Measurements from ENCODE around the gene GNPTG.

The GNPTG gene

DNA sequence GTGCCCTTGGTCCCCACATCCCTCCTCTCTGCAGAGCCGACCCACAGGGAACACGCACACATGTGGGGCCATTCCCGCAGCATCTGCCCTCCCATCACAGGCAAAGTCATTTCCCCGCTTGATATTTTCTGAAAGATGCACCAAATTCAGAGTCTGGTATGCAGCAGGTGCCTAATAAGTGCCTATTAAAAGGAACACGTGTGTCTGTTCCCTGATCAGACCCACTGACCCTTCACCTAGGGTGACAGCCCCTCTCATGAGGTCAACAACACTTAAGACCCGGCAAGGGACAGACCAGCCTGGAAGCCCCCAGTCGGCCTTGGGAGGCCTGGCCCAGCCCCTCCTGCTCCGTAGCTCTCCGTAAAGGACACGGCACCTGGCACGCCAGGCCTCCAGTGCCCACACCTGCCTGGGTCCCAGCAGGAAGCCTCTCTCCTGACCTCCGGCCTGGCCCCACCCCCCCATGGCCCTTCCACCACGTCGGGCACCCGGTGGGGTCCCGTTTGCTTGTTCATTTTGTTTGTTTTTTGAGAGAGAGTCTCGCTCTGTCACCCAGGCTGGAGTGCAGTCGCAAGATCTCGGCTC is 42.7 kb downstream of the GNPTG start:
- no peak for DNase-seq (ENCODE audit: low spot score)

DNA sequence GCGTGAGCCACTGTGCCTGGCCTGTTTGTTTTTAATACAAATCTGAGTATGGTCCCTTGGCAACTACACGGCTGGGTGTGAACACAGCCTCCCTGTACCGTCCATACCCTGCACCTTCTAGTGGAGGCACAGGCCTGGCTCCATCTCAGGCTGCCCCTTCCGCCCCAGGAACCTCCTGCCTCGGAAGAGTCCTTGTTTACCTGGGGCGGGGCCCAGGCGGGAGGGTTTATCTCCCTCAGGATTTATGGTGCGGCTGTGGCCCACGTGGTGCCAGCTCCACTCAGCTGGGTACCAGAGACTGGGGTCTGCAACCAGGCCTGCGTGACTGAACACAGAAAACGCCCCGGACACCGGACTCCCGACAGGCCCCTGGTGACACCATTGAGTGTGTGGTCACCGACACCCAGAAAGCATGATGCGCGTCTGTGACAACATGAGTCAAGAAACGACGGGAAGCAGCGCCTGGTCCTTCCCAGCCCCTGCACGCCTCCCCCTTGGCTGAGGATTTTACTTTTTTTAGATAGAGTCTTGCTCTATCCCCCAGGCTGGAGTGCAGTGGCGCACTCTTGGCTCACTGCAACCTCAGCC is 43.8 kb downstream of the GNPTG start:
- DNase-seq (ENCODE audit: low spot score), result no peak

DNA sequence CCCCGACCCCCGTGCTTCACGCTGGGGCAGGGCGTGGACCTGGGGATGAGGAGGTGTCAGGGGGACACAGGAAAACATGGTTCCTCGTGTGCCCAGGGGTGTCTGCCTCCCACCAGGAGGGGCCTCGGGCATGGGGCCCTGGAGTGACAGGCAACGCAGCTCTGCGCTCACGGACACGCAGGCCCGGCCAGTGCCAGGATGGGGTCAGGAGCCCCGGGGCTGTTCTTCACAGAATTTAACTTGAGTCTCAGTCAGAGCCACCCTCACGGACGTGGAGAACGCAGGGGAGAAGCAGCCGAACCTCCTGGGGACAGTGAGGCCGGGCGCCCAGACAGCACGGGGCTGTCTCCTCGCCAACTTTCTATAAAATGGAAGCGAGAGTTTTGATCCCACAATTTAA is 46.0 kb downstream of the GNPTG start:
- no peak for DNase-seq (ENCODE audit: low spot score)

DNA sequence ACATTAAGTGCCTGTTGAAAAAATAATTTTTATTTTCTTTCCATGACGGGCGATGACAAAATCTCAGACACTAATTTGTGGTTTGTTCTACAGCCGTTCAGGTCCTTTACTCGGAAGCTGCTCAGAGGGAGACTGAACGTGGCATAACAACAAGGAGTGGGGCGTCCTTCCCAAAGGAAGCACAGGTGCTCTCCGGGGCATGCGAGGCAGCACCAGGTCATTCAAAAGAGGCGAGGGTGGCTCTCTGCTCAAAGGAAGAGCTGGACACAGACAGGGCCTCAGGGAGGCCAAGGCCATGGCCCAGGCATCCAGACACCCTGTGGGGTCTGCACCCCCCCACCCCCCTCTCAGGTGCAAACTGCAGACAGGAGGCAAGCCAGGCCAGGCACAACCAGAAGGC is 46.6 kb downstream of the GNPTG start:
- no peak for DNase-seq (ENCODE audit: low spot score)

DNA sequence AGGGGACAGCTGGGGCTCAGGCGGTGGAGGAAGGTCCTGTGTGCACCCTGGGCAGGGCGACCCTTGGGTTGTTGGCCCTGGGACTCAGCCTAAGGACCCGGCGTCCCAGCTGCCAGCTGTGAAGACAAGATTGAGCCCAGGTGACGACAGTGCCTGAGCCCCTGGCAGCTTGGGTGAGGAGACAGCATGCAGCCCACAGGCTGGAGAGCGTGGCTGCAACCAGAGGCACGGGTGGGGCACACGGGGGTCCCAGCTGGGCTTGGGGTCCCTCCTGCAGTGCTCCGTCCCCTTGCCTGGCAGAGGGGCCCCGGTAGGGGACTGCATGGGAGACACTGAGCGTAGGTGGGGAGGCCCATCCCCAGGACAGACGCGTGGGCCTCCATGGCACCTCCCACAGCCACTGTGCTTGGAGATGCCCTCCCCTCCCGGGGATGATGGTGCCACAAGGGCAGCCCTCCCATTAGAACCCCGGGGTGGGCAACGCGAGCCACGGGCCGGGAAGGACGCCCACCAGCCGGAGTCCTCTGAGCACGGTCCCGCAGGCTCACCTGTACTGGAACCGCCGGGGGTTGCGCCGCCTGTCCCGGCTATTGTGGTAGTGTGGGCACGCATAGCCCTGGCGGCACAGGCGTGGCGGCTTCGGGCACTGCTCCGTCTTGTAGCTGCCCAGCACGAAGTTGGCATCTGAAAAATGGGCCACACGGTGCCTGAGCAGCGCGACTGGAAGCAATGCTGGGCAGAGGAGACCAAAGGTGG is 47.3 kb downstream of the GNPTG start:
- DNase-seq (ENCODE audit: low spot score), result no peak

DNA sequence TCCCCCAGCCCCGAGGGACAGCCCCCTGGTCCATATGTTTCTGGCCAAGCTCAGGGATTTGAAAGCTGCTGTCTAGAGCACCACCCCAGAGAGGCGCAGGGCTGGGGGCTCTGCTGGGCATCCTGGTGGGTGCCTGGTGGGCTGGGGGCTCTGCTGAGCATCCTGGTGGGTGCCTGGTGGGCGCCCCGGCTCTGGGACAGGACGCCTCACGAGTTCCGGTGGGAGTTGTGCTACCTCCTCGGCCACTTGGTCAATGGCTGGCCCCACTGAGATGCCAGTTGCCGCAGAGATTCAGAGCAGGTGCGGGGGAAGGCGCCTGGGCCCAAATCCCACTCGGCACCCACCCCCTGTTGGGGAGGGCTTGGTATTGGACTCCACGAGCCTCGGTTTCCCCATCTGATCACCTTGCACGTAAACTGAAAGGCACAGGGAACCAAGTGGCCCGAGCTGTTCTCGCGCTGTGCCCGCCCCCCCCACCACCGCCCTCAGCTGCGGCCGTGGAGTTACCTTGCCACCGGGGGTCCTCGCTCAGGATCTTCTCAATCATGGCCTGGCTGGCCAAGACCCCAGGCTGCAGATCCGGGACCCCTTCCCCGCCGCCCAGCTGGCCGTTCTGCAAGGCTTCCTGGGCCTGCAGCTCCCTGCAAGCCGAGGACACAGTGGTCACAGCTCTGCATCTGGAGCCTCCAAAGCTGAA is 49.5 kb downstream of the GNPTG start:
- DNase-seq (ENCODE audit: low spot score), result no peak

DNA sequence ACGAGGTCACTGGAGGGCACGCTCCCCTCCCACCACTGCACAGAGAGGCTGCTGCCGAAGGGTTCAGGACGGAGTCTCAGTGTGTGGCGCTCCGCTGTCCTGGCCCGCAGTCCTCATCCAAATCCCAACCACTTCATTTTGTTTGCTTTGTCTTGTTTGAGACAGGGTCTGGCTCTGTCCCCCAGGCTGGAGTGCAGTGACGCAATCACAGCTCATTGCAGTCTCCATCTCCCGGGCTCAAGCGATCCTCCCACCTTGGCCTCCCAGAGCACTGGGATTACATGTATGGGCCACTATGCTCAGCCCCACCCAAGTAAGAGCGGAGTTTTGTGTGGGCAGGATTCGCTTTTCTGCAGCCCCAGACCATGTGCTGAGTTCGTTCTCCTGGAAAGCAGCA is 50.0 kb downstream of the GNPTG start:
- no peak for DNase-seq (ENCODE audit: low spot score)

DNA sequence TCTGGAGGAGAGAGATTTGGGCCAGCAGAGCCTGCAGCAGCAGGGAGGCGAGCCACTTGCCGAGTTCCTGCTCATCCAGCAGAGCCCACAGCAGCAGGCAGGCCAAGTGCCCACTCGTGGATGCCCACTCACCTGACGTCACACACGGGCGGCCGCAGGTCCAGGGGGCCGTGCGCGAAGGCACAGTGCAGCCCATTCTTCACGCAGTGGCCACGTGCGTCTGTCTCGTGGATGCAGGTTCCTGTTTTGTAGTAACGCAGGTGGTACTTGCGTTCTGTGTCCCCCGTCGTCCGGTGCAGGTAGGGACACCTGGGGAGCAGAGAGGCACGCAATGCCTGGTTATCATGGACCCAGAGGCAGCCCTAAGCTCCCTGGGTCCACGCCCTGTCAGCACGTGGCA is 51.3 kb downstream of the GNPTG start:
- no peak for DNase-seq (ENCODE audit: low spot score)

DNA sequence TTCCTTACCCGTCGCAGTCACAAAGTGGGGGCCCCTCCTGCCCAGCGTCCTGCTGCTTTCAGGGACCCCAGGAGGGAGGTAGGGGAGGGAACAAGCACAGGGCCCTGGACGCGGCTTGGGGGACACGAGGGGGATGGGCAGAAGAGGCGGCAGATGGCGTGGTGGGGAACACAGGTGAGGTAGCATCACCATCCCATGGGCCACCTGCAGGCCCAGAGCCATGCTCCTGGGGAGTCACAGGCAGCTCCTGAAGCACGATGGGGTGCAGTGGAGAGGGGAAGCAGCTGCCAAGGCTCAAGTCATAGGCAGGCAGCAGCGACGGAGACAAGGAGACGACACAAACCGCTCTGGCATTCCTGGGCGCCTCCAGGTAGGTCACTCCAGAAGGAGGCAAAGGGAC is 52.0 kb downstream of the GNPTG start:
- DNase-seq (ENCODE audit: low spot score), result no peak

DNA sequence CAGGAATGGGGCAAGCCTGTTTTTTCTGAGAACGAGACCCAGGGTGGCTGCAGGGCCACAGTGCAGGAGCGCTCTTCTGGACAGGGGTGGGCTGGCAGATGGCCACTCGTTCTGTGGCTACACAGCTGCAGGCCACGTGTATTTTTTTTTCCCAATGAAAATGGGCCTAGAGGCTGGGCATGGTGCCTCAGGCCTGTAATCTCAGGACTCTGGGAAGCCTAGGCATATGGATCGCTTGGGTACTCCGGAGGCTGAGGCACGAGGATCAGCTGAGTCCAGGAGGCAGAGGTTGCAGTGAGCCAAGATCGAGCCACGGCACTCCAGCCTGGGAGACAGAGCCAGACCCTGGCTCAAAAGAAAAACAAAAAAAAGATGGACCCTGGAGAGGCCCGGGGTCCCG is 56.0 kb downstream of the GNPTG start:
- no peak for DNase-seq (ENCODE audit: low spot score)

DNA sequence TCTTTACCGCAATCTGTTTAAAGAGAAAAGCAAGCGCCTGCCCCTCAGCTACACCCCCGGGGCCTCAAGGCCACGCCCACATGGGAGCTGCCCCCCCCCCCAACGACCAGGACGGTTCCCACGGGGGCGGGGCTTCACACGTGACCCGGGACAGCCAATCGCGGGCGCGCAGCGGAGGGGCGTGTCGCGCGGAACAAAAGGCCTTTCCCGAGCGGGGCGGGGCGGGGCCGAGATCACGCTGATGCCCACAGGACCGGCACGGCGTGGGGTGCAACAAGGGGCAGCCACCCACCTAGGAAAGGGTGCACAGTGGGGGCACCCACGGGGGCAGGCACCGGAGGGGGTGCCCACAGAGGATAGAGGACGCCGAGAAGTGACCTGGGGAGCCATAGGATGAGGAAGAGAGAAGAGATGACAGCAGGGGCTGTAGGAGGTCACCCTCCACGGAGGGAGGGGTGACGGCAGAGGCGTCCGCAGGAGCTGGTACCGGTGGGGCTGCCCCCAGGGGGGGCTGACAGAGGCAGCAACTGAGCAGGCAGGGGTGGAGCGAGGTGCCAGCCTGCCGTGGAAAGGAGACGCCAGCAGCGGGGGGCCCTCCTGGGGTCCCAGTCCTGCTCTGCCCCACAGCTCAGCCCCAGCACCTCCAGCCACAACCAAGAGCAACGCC is 56.6 kb downstream of the GNPTG start:
- DNase-seq (ENCODE audit: low spot score), result peak; percentile 92

DNA sequence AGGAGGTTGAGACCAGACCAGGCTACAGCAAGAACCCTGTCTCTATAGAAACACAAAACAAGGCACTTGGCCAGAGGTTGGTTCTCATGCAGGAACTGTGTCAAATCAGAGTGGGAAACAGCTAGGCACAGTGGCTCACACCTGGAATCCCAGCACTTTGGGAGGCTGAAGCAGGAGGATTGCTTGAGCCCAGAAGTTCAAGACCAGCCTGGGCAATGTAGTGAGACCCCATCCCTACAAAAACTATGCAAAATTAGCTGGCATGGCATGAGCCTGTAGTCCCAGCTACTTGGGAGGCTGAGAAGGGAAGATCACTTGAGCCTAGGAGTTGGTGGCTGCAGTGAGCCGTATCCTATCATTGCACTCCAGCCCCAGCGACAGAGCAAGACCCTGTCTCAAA is 61.1 kb downstream of the GNPTG start:
- no peak for DNase-seq (ENCODE audit: low spot score)

Data from NAMALWA (cell line).